ENCODE results near the gene DDX10.
"Not testable (repeated sequence)": the region's sequence is repeated elsewhere in the genome, so short reads cannot be mapped to it uniquely, and the experiment has no call there.

DDX10 gene

GRCh38 chr11:108780119-108780518 lies 115.2 kb downstream of the DDX10 start:
- DNase-seq: peak; percentile 46

- peak; percentile 27 for DNase-seq
Observed at GRCh38 chr11:108781946-108782345, 117.1 kb downstream of the DDX10 start.

- no peak for DNase-seq
Observed at GRCh38 chr11:108786281-108786990, 121.6 kb downstream of the DDX10 start.

- no peak for DNase-seq
Observed at GRCh38 chr11:108787105-108787504, 122.2 kb downstream of the DDX10 start.

GRCh38 chr11:108788565-108789199 lies 123.8 kb downstream of the DDX10 start:
- peak; percentile 57 for DNase-seq

GRCh38 chr11:108790501-108791299 lies 125.8 kb downstream of the DDX10 start:
- DNase-seq: no peak

GRCh38 chr11:108793138-108793537 lies 128.3 kb downstream of the DDX10 start:
- peak; percentile 69 for DNase-seq

- DNase-seq: no peak
Observed at GRCh38 chr11:108793611-108794010, 128.7 kb downstream of the DDX10 start.

GRCh38 chr11:108796551-108796950 lies 131.7 kb downstream of the DDX10 start:
- no peak for DNase-seq

- DNase-seq: no peak
Observed at GRCh38 chr11:108797578-108798100, 132.8 kb downstream of the DDX10 start.

- no peak for DNase-seq
Observed at GRCh38 chr11:108802492-108802891, 137.6 kb downstream of the DDX10 start.

- no peak for DNase-seq
Observed at GRCh38 chr11:108803776-108804175, 138.9 kb downstream of the DDX10 start.

- DNase-seq: no peak
Observed at GRCh38 chr11:108804511-108804910, 139.6 kb downstream of the DDX10 start.

GRCh38 chr11:108805030-108805429 lies 140.2 kb downstream of the DDX10 start:
- no peak for DNase-seq

GRCh38 chr11:108807262-108807661 lies 142.4 kb downstream of the DDX10 start:
- DNase-seq: no peak

- DNase-seq: no peak
Observed at GRCh38 chr11:108813086-108813485, 148.2 kb downstream of the DDX10 start.

GRCh38 chr11:108817976-108818375 lies 153.1 kb downstream of the DDX10 start:
- no peak for DNase-seq

GRCh38 chr11:108818971-108819370 lies 154.1 kb downstream of the DDX10 start:
- DNase-seq: no peak

GRCh38 chr11:108819957-108820356 lies 155.1 kb downstream of the DDX10 start:
- no peak for DNase-seq

- DNase-seq: not testable (repeated sequence)
Observed at GRCh38 chr11:108823960-108824359, 159.1 kb downstream of the DDX10 start.

GRCh38 chr11:108824545-108824944 lies 159.7 kb downstream of the DDX10 start:
- no peak for DNase-seq

GRCh38 chr11:108825381-108825780 lies 160.5 kb downstream of the DDX10 start:
- no peak for DNase-seq

GRCh38 chr11:108826136-108826535 lies 161.3 kb downstream of the DDX10 start:
- no peak for DNase-seq

- no peak for DNase-seq
Observed at GRCh38 chr11:108835624-108836023, 170.8 kb downstream of the DDX10 start.
